H1 (cell line): ENCODE results near the gene SPOCK2. TPM values are rescaled to one million over a fixed set of nuclear protein-coding genes. Genes with fewer than 3 reads are reported as not detected.

Source experiments
- ATF2 ChIP-seq: IDR thresholded peaks from 2 replicates; pipeline ENCODE4 v1.6.1; 2012; ENCODE audit warnings: low read length, inconsistent platforms
- BRCA1 ChIP-seq: IDR thresholded peaks from 2 replicates; pipeline ENCODE4 v1.6.1; 2012; ENCODE audit warnings: low read depth, low read length, improper control_type of control experiment
- EP300 ChIP-seq, 2 experiments: IDR thresholded peaks; 1 replicate in 1 of 2; 2 replicates in 1 of 2; pipeline ENCODE4 v1.6.1; 2011 to 2012; ENCODE audit warnings: low read depth in 2 of 2, low read length in 2 of 2, mild to moderate bottlenecking in 2 of 2, borderline replicate concordance in 1 of 2, inconsistent platforms in 1 of 2, moderate library complexity in 1 of 2
- MAX ChIP-seq: IDR thresholded peaks from 2 replicates; pipeline ENCODE4 v1.6.1; 2012; ENCODE audit warnings: inconsistent platforms
- RAD21 ChIP-seq, 2 experiments: IDR thresholded peaks in 1 of 2; conservative IDR thresholded peaks in 1 of 2; 2 replicates each; pipeline ENCODE4 v1.6.1; 2011; ENCODE audit warnings: low read depth in 2 of 2, low read length in 2 of 2, improper control_type of control experiment in 1 of 2, inconsistent platforms in 1 of 2, mild to moderate bottlenecking in 1 of 2, moderate library complexity in 1 of 2
- RXRA ChIP-seq: IDR thresholded peaks from 2 replicates; pipeline ENCODE4 v1.6.1; 2011; ENCODE audit warnings: low read depth, mild to moderate bottlenecking, low read length, moderate library complexity; ENCODE audit not compliant: insufficient read depth
- SAP30 ChIP-seq: fragments of 300-600 bp; sonication (generic); IDR thresholded peaks from 2 replicates; pipeline ENCODE4 v1.7.1; 2012; ENCODE audit warnings: low read length, moderate library complexity, mild to moderate bottlenecking, inconsistent platforms; ENCODE audit not compliant: insufficient read depth, insufficient replicate concordance
- SP1 ChIP-seq: IDR thresholded peaks from 2 replicates; pipeline ENCODE4 v1.6.1; 2011; ENCODE audit warnings: low read depth, low read length
- TAF1 ChIP-seq: IDR thresholded peaks from 2 replicates; pipeline ENCODE4 v1.6.1; 2011; ENCODE audit warnings: mild to moderate bottlenecking, low read depth, low read length
- TAF7 ChIP-seq: optimal IDR thresholded peaks from 2 replicates; pipeline ENCODE3; 2011; ENCODE audit warnings: low read depth, mild to moderate bottlenecking, inconsistent platforms, low read length, moderate library complexity, borderline replicate concordance
- TEAD4 ChIP-seq: IDR thresholded peaks from 2 replicates; pipeline ENCODE4 v1.6.1; 2012; ENCODE audit warnings: low read depth, low read length, inconsistent platforms, mixed read lengths
- polyA plus RNA-seq, 7 experiments: library from polyadenylated mRNA; depleted of rRNA in 3 of 7; stranded (reverse) in 5 of 7; unstranded in 2 of 7; fragments of >200 nt in 5 of 7; fragments of 200-250 nt in 2 of 7; gene quantifications; 1 replicate in 5 of 7; 2 replicates in 1 of 7; 4 replicates in 1 of 7; pipeline versions ENCODE4 v1.2.1 to v1.2.3, GENCODE V29; 2011 to 2013; ENCODE audit warnings: missing spikeins in 2 of 7, mixed read lengths in 2 of 7
- total RNA-seq: library from RNA; stranded (reverse); fragmentation: NEBNext Ultra II Directional; extraction: Animal tissue kit (Norgen Biotek cat#: 25700); gene quantifications from 2 replicates; pipeline ENCODE4 v1.2.1, GENCODE V29; 2021

The SPOCK2 gene
- total and polyA plus RNA-seq, 2 of the 8 experiments (the other 6 are each of a cell fraction or from before 2014, with no cell fraction given), result 1.5 to 1.9 TPM

GRCh38 chr10:72048450-72049124, 39.8 kb downstream of the SPOCK2 start (continued):
- TF ChIP-seq TEAD4 (peak; percentile 26; the same call in 1 of the 2 replicates), ATF2 (peak; percentile 88), SP1 (0 out of 2 replicates have a peak, but pooled peaks have one; percentile 60), SAP30 (no peak), TAF7 (peak; percentile 48), EP300 (IDR thresholded peaks at IDR 0.05; ENCODE audit: borderline replicate concordance in 1 of 2, low read depth in 2 of 2, low read length in 2 of 2) (peak in 1 of 2 experiments; percentile 74; a peak in 1 of 3 replicates), TAF1 (0 out of 2 replicates have a peak, but pooled peaks have one; percentile 24), RAD21 (IDR thresholded peaks at IDR 0.05 in 1 of 2, conservative IDR thresholded peaks at IDR 0.05 in 1 of 2; ENCODE audit: low read depth in 2 of 2, low read length in 2 of 2) (peak; percentile 97 to 98), BRCA1 (no peak), MAX (0 out of 2 replicates have a peak, but pooled peaks have one; percentile 35), RXRA (no peak)
